DMS 273 (cell line): ENCODE results near the gene SULT1E1.
A peak's percentile ranks its signal among the peaks of the same experiment; 100 is the strongest.

ENCODE experiments used
- DNase-seq: peaks from one replicate; lab custom pipeline; 2025; ENCODE audit not compliant: unreplicated experiment; lab: John Stamatoyannopoulos, UW

Gene SULT1E1

GRCh38 chr4:69860052-69860451 is at the start of gene SULT1E1:
Gene SULT1E1 (minus strand): TSS chr4:69860145. CDS start chr4:69857644, 2,501 bp downstream.
- DNase-seq: no peak

- no peak for DNase-seq
Observed at GRCh38 chr4:69909195-69909594, 49.2 kb upstream of the SULT1E1 start.

- DNase-seq: no peak
Observed at GRCh38 chr4:69907151-69907550, 47.2 kb upstream of the SULT1E1 start.

- peak; percentile 7 for DNase-seq
Observed at GRCh38 chr4:69896530-69897116, 36.7 kb upstream of the SULT1E1 start.

GRCh38 chr4:69894721-69895120 is 34.8 kb upstream of the SULT1E1 start:
- no peak for DNase-seq

- no peak for DNase-seq
Observed at GRCh38 chr4:69894186-69894585, 34.2 kb upstream of the SULT1E1 start.

GRCh38 chr4:69888336-69888735 is 28.4 kb upstream of the SULT1E1 start:
- no peak for DNase-seq

GRCh38 chr4:69882150-69882549 is 22.2 kb upstream of the SULT1E1 start:
- DNase-seq: no peak

GRCh38 chr4:69881173-69881773 is 21.3 kb upstream of the SULT1E1 start:
- DNase-seq: peak; percentile 36

- no peak for DNase-seq
Observed at GRCh38 chr4:69878250-69878649, 18.3 kb upstream of the SULT1E1 start.

- no peak for DNase-seq
Observed at GRCh38 chr4:69877453-69877852, 17.5 kb upstream of the SULT1E1 start.

GRCh38 chr4:69876071-69876470 is 16.1 kb upstream of the SULT1E1 start:
- no peak for DNase-seq

- DNase-seq: no peak
Observed at GRCh38 chr4:69875576-69875975, 15.6 kb upstream of the SULT1E1 start.

GRCh38 chr4:69874507-69874906 is 14.6 kb upstream of the SULT1E1 start:
- no peak for DNase-seq

- no peak for DNase-seq
Observed at GRCh38 chr4:69861756-69862155, 1.8 kb upstream of the SULT1E1 start.

GRCh38 chr4:69860521-69861298 is 765 bp upstream of the SULT1E1 start:
- DNase-seq: no peak

GRCh38 chr4:69859140-69859685 is 732 bp downstream of the SULT1E1 start:
- DNase-seq: no peak

- DNase-seq: no peak
Observed at GRCh38 chr4:69858690-69859089, 1.3 kb downstream of the SULT1E1 start.

- no peak for DNase-seq
Observed at GRCh38 chr4:69855822-69856221, 4.1 kb downstream of the SULT1E1 start.

GRCh38 chr4:69849969-69850368 is 10.0 kb downstream of the SULT1E1 start:
- DNase-seq: no peak

GRCh38 chr4:69849297-69849696 is 10.6 kb downstream of the SULT1E1 start:
- no peak for DNase-seq

GRCh38 chr4:69848028-69848427 is 11.9 kb downstream of the SULT1E1 start:
- no peak for DNase-seq
